ENCODE data around the gene RBM12.

The RBM12 gene

DNA sequence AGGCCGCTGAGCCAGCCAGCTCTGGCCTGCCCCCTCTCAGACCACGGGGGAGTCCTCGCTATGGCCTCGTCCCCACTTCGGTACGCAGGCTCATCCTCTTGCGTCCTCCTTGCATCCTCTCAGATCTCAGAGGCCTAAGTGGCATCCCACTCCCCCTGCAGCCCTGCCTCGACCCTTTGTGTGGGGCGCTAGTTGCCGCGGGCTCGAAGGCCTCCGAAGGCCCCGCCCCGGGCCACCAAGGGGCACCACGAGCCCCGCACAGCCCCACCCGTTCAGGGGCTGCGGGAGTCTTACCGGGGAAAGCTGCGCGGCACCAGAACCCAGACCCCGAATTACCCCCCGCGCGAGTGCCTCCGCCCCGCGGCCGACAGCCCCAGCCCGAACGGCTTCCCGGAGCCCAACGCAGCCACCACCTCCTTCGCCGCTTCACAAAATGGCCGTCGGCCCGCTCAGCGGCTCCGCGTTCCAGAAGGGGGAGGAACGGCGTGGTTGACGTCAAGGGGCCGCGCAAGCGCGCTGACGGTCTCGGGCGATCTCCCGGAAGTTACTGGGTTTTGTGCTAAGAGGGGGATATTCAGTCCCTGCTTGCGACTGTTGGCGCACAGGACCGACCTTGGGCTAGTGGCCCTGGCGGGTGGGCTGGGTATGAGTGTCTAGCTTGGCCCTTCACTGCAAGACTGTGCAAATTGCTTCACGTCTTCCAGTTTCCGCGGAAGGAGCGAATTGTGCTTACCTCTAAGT, at the start of gene RBM12, which contains the start of gene CPNE1 (continued):
- TF ChIP-seq ZNF501 (tag by site-specific recombination; IDR thresholded peaks at IDR 0.05) (peak; percentile 73; the same call in 1 of the 2 replicates), TRIM28 (IDR thresholded peaks at IDR 0.05; ENCODE audit: borderline replicate concordance, low read length) (no peak), SETDB1 (IDR thresholded peaks at IDR 0.05; ENCODE audit: insufficient read length, low read length) (no peak), GLIS1 (tag by site-specific recombination; IDR thresholded peaks at IDR 0.05) (peak; percentile 77), YY1 (tag by site-specific recombination; IDR thresholded peaks at IDR 0.05) (peak; percentile 92), ZBTB8A (tag by site-specific recombination; IDR thresholded peaks at IDR 0.05) (peak; percentile 79), ZBTB17 (tag by site-specific recombination; IDR thresholded peaks at IDR 0.05) (peak; percentile 80), SCRT1 (tag by site-specific recombination; IDR thresholded peaks at IDR 0.05; ENCODE audit: borderline replicate concordance) (no peak), ZNF529 (tag by site-specific recombination; IDR thresholded peaks at IDR 0.05; ENCODE audit: insufficient replicate concordance) (no peak), FEZF1 (tag by site-specific recombination; IDR thresholded peaks at IDR 0.05) (no peak), ZEB2 (tag by site-specific recombination; IDR thresholded peaks at IDR 0.05) (peak; percentile 55; the same call in 1 of the 2 replicates), ZNF621 (tag by site-specific recombination; IDR thresholded peaks at IDR 0.05) (no peak), ZNF391 (tag by site-specific recombination; IDR thresholded peaks at IDR 0.05; ENCODE audit: borderline replicate concordance, low read depth) (peak; percentile 91; the same call in 1 of the 2 replicates), ZNF768 (tag by site-specific recombination; IDR thresholded peaks at IDR 0.05) (no peak), ZNF2 (tag by site-specific recombination; IDR thresholded peaks at IDR 0.05) (peak; percentile 61; the same call in 1 of the 2 replicates), ZSCAN30 (tag by site-specific recombination; IDR thresholded peaks at IDR 0.05) (peak; percentile 37; the same call in 1 of the 2 replicates), KLF10 (tag by site-specific recombination; IDR thresholded peaks at IDR 0.05) (peak; percentile 32; the same call in 1 of the 2 replicates), GLIS2 (tag by site-specific recombination; IDR thresholded peaks at IDR 0.05) (peak; percentile 92), ZNF223 (tag by site-specific recombination; IDR thresholded peaks at IDR 0.05) (0 out of 2 replicates have a peak, but pooled peaks have one; percentile 66), ZNF629 (tag by site-specific recombination; IDR thresholded peaks at IDR 0.05) (peak; percentile 94; the same call in 1 of the 2 replicates), ZNF404 (tag by site-specific recombination; IDR thresholded peaks at IDR 0.05) (no peak), ZNF521 (tag by site-specific recombination; IDR thresholded peaks at IDR 0.05) (no peak), ZNF146 (tag by site-specific recombination; IDR thresholded peaks at IDR 0.05) (peak; percentile 12; the same call in 1 of the 2 replicates), ZNF10 (tag by site-specific recombination; IDR thresholded peaks at IDR 0.05) (no peak), KLF1 (tag by site-specific recombination; IDR thresholded peaks at IDR 0.05) (peak; percentile 88), RBAK (tag by site-specific recombination; IDR thresholded peaks at IDR 0.05) (no peak), ZXDB (tag by site-specific recombination; IDR thresholded peaks at IDR 0.05) (peak; percentile 96), ZNF830 (tag by site-specific recombination; IDR thresholded peaks at IDR 0.05; ENCODE audit: low read depth) (no peak), KLF16 (tag by site-specific recombination; IDR thresholded peaks at IDR 0.05) (peak; percentile 70), ZNF202 (tag by site-specific recombination; IDR thresholded peaks at IDR 0.05; ENCODE audit: borderline replicate concordance) (no peak)
- TF ChIP-seq, protein P1, sequence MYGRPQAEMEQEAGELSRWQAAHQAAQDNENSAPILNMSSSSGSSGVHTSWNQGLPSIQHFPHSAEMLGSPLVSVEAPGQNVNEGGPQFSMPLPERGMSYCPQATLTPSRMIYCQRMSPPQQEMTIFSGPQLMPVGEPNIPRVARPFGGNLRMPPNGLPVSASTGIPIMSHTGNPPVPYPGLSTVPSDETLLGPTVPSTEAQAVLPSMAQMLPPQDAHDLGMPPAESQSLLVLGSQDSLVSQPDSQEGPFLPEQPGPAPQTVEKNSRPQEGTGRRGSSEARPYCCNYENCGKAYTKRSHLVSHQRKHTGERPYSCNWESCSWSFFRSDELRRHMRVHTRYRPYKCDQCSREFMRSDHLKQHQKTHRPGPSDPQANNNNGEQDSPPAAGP (tag by site-specific recombination; IDR thresholded peaks at IDR 0.05) = peak; percentile 88
- TF ChIP-seq, protein P2, sequence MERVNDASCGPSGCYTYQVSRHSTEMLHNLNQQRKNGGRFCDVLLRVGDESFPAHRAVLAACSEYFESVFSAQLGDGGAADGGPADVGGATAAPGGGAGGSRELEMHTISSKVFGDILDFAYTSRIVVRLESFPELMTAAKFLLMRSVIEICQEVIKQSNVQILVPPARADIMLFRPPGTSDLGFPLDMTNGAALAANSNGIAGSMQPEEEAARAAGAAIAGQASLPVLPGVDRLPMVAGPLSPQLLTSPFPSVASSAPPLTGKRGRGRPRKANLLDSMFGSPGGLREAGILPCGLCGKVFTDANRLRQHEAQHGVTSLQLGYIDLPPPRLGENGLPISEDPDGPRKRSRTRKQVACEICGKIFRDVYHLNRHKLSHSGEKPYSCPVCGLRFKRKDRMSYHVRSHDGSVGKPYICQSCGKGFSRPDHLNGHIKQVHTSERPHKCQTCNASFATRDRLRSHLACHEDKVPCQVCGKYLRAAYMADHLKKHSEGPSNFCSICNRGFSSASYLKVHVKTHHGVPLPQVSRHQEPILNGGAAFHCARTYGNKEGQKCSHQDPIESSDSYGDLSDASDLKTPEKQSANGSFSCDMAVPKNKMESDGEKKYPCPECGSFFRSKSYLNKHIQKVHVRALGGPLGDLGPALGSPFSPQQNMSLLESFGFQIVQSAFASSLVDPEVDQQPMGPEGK (tag by site-specific recombination; IDR thresholded peaks at IDR 0.05) = peak; percentile 80
- TF ChIP-seq, protein P3, sequence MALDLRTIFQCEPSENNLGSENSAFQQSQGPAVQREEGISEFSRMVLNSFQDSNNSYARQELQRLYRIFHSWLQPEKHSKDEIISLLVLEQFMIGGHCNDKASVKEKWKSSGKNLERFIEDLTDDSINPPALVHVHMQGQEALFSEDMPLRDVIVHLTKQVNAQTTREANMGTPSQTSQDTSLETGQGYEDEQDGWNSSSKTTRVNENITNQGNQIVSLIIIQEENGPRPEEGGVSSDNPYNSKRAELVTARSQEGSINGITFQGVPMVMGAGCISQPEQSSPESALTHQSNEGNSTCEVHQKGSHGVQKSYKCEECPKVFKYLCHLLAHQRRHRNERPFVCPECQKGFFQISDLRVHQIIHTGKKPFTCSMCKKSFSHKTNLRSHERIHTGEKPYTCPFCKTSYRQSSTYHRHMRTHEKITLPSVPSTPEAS (tag by site-specific recombination; IDR thresholded peaks at IDR 0.05) = 0 out of 2 replicates have a peak, but pooled peaks have one; percentile 31
- TF ChIP-seq, protein P4, sequence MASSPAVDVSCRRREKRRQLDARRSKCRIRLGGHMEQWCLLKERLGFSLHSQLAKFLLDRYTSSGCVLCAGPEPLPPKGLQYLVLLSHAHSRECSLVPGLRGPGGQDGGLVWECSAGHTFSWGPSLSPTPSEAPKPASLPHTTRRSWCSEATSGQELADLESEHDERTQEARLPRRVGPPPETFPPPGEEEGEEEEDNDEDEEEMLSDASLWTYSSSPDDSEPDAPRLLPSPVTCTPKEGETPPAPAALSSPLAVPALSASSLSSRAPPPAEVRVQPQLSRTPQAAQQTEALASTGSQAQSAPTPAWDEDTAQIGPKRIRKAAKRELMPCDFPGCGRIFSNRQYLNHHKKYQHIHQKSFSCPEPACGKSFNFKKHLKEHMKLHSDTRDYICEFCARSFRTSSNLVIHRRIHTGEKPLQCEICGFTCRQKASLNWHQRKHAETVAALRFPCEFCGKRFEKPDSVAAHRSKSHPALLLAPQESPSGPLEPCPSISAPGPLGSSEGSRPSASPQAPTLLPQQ (tag by site-specific recombination; IDR thresholded peaks at IDR 0.05) = peak; percentile 77; the same call in 1 of the 2 replicates
- TF ChIP-seq, protein P5, sequence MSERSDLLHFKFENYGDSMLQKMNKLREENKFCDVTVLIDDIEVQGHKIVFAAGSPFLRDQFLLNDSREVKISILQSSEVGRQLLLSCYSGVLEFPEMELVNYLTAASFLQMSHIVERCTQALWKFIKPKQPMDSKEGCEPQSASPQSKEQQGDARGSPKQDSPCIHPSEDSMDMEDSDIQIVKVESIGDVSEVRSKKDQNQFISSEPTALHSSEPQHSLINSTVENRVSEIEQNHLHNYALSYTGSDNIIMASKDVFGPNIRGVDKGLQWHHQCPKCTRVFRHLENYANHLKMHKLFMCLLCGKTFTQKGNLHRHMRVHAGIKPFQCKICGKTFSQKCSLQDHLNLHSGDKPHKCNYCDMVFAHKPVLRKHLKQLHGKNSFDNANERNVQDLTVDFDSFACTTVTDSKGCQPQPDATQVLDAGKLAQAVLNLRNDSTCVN (tag by site-specific recombination; optimal IDR thresholded peaks at IDR 0.05) = peak; percentile 71

Measured in HEK293 (cell line).